Measurements from ENCODE around the gene USP43. TPM values are rescaled to one million over a fixed set of nuclear protein-coding genes. Genes with fewer than 3 reads are reported as not detected.

USP43 gene, protein sequence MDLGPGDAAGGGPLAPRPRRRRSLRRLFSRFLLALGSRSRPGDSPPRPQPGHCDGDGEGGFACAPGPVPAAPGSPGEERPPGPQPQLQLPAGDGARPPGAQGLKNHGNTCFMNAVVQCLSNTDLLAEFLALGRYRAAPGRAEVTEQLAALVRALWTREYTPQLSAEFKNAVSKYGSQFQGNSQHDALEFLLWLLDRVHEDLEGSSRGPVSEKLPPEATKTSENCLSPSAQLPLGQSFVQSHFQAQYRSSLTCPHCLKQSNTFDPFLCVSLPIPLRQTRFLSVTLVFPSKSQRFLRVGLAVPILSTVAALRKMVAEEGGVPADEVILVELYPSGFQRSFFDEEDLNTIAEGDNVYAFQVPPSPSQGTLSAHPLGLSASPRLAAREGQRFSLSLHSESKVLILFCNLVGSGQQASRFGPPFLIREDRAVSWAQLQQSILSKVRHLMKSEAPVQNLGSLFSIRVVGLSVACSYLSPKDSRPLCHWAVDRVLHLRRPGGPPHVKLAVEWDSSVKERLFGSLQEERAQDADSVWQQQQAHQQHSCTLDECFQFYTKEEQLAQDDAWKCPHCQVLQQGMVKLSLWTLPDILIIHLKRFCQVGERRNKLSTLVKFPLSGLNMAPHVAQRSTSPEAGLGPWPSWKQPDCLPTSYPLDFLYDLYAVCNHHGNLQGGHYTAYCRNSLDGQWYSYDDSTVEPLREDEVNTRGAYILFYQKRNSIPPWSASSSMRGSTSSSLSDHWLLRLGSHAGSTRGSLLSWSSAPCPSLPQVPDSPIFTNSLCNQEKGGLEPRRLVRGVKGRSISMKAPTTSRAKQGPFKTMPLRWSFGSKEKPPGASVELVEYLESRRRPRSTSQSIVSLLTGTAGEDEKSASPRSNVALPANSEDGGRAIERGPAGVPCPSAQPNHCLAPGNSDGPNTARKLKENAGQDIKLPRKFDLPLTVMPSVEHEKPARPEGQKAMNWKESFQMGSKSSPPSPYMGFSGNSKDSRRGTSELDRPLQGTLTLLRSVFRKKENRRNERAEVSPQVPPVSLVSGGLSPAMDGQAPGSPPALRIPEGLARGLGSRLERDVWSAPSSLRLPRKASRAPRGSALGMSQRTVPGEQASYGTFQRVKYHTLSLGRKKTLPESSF
- total RNA-seq: under 0.01 TPM in 2 replicates

DNA sequence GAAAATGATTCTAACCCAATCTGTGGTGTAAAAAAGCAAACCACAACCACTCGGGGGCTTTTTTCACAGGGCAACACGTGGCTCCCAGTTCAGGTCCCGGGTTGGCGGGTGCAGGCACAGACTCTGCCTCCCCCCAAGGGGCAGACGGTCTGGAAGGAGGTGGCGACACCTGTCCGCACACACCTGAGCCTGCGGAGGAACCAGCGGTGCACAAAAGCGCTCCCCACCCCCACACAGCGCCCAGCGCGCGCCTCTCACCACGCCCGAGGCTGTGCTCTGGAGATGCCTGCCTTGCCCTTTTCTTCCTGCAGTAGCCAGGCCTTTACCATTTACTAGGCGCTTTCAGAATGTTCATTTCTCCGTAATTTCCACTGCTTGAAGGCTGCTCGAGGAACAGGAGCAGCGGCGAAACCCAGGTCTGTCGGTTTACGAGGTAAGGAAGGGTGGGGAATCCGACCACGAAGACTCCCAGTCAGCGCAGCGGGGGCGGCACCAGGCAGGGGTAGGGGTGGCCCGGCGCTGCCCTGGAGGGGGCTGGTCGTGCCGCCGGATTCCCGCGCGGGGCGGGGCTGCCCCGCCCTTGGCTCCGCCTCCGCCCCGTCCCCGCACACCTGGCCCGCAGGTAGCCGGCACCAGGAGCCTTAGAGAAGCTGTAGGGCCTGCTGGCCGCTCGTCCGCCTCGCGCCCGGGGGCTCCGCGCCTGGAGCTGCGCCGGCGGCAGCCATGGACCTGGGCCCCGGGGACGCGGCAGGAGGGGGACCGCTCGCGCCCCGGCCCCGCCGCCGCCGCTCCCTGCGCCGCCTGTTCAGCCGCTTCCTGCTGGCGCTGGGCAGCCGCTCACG, at the start of gene USP43:
Gene USP43 (plus strand): TSS at position 608 of the 842 bp plus-strand sequence. CDS start 116 bp downstream, at position 724.

Other genes with a start within 250 kb of the USP43 start
- gene STX8, start 69.7 kb upstream of the USP43 start, total RNA-seq: 104 and 121 TPM in 2 replicates
- gene CFAP52, start 68.9 kb upstream of the USP43 start, total RNA-seq: 0.18 and 0.28 TPM in 2 replicates
- not detected in 2 replicates for gene DHRS7C, start 146.1 kb downstream of the USP43 start, total RNA-seq
- gene GSG1L2, start 176.6 kb downstream of the USP43 start, total RNA-seq: not detected in 2 replicates
- gene GLP2R, start 180.4 kb downstream of the USP43 start, total RNA-seq: 0.28 and 0.85 TPM in 2 replicates